22Rv1 (cell line): Measurements from ENCODE around the gene TTLL9.

Experiments used
- ZFX ChIP-seq: fragments of 450-650 bp; IDR thresholded peaks from 2 replicates; pipeline ENCODE4 v1.6.1; 2017; ENCODE audit warnings: antibody characterized with exemption, borderline replicate concordance
- TF ChIP-seq, protein P1 (sequence below): fragments of 450-650 bp; IDR thresholded peaks from 2 replicates; pipeline ENCODE4 v1.5.1; 2017; ENCODE audit warnings: mild to moderate bottlenecking

DNA sequence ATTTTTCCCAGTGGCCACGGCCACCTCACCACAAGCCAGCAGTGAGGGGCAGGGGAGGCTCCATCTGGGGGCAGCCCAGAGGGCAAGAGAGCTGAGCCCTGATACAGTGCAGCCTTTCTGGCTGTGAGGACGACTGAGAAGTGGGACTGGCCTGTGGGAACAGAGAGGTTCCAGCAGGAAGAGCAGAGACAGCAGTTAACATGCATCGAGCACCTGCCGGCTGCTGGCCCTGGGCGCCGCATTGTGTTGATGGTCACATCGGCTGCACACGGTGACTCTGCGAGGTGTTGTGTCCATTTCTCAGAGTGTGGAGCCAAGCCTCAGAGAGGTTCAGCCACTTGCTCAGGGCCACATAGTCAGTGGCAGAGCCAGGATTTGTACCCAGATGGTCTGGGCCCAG is 34.9 kb upstream of the TTLL9 start:
- no peak for TF ChIP-seq ZFX
- TF ChIP-seq, protein P1, sequence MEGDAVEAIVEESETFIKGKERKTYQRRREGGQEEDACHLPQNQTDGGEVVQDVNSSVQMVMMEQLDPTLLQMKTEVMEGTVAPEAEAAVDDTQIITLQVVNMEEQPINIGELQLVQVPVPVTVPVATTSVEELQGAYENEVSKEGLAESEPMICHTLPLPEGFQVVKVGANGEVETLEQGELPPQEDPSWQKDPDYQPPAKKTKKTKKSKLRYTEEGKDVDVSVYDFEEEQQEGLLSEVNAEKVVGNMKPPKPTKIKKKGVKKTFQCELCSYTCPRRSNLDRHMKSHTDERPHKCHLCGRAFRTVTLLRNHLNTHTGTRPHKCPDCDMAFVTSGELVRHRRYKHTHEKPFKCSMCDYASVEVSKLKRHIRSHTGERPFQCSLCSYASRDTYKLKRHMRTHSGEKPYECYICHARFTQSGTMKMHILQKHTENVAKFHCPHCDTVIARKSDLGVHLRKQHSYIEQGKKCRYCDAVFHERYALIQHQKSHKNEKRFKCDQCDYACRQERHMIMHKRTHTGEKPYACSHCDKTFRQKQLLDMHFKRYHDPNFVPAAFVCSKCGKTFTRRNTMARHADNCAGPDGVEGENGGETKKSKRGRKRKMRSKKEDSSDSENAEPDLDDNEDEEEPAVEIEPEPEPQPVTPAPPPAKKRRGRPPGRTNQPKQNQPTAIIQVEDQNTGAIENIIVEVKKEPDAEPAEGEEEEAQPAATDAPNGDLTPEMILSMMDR, result no peak
